A673 (cell line): Measurements from ENCODE around the gene HEXIM1.

Source experiments
- EZH2 ChIP-seq: fragments of 200-600 bp; sonication (generic); IDR thresholded peaks from 2 replicates; pipeline ENCODE4 v1.6.1; 2017; ENCODE audit warnings: borderline replicate concordance, low read depth, mild to moderate bottlenecking, mixed read lengths, antibody characterized with exemption, low read length; ENCODE audit not compliant: poor library complexity, severe bottlenecking
- TF ChIP-seq, protein P1 (sequence below): fragments of 300-800, 200-600 bp; sonication (generic); conservative IDR thresholded peaks from 2 replicates; pipeline ENCODE4 v1.5.1; 2017; ENCODE audit warnings: low read depth, mild to moderate bottlenecking, antibody characterized with exemption, low read length, moderate library complexity, mixed read lengths

DNA sequence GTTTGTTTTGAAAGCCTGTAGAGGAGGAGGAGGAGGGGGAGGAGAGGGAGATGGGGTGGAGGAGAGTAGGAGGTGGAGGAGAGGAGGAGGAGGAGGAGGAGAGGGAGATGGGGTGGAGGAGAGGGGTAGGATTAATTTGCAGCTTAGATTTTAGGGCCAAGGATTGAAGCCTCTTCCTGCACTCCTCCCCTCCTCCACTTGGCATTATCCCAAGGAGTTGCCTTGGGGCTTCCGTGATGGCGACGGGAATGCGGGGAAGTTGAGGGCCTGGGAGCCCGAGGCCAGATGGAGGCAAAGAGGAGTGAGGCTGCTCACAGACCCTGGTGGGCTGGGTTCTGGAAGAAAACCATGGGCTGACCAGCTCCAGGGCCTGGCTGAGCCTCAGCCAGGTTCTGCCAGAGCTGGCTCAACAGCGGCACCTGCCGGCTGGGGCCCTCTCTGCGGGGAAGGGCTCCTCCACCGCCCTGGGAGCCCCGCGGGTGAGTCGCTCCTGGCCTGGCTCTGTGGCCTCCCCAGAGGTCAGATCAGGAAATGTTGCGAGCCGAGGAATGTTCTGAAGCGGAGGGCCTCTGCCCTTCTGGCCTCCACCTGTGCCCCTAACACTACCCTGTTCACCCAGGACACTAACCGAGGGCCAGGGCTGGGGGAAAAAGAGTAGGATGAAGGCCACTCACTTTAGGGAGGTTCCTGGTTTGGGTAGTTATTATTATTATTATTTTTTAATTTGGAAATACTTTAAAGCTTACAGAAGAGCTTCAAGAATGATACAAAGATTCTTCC is 49.5 kb downstream of the HEXIM1 start:
- TF ChIP-seq EZH2: no peak
- TF ChIP-seq, protein P1, sequence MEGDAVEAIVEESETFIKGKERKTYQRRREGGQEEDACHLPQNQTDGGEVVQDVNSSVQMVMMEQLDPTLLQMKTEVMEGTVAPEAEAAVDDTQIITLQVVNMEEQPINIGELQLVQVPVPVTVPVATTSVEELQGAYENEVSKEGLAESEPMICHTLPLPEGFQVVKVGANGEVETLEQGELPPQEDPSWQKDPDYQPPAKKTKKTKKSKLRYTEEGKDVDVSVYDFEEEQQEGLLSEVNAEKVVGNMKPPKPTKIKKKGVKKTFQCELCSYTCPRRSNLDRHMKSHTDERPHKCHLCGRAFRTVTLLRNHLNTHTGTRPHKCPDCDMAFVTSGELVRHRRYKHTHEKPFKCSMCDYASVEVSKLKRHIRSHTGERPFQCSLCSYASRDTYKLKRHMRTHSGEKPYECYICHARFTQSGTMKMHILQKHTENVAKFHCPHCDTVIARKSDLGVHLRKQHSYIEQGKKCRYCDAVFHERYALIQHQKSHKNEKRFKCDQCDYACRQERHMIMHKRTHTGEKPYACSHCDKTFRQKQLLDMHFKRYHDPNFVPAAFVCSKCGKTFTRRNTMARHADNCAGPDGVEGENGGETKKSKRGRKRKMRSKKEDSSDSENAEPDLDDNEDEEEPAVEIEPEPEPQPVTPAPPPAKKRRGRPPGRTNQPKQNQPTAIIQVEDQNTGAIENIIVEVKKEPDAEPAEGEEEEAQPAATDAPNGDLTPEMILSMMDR: peak; percentile 84
